Stimulated activated CD8-positive, alpha-beta memory T cell treated with anti-CD3 and anti-CD28 coated beads, Interleukin-15, amount 100 ng/mL, for 48 hours (primary cell): ENCODE results near the gene PRELP.
"Not testable (repeated sequence)": the region's sequence is repeated elsewhere in the genome, so short reads cannot be mapped to it uniquely, and the experiment has no call there.

ENCODE experiments used
- DNase-seq, 2 donors: peaks; one replicate each; pipeline ENCODE4 v3.0.0-alpha.2; 2020; ENCODE audit warnings: low read depth in 2 of 2

The PRELP gene

GRCh38 chr1:203453616-203454015, 22.0 kb upstream of the PRELP start:
- no peak for DNase-seq

- DNase-seq, result no peak
Observed at GRCh38 chr1:203454986-203455471, 20.6 kb upstream of the PRELP start.

- no peak for DNase-seq
Observed at GRCh38 chr1:203455706-203456105, 19.9 kb upstream of the PRELP start.

- DNase-seq, result no peak
Observed at GRCh38 chr1:203456577-203456976, 19.0 kb upstream of the PRELP start.

GRCh38 chr1:203458078-203458477, 17.5 kb upstream of the PRELP start:
- DNase-seq, result no peak

GRCh38 chr1:203459671-203460201, 15.9 kb upstream of the PRELP start:
- DNase-seq, result no peak

GRCh38 chr1:203461717-203462116, 13.9 kb upstream of the PRELP start:
- no peak for DNase-seq

GRCh38 chr1:203462143-203462542, 13.5 kb upstream of the PRELP start:
- DNase-seq, result no peak

GRCh38 chr1:203462878-203463277, 12.7 kb upstream of the PRELP start:
- no peak for DNase-seq

GRCh38 chr1:203463469-203464062, 12.0 kb upstream of the PRELP start:
- no peak for DNase-seq

GRCh38 chr1:203464226-203464625, 11.4 kb upstream of the PRELP start:
- DNase-seq, result no peak

GRCh38 chr1:203464743-203465142, 10.9 kb upstream of the PRELP start:
- no peak for DNase-seq

GRCh38 chr1:203465146-203465798, 10.3 kb upstream of the PRELP start:
- no peak for DNase-seq

GRCh38 chr1:203465948-203466347, 9.7 kb upstream of the PRELP start:
- DNase-seq, result no peak

GRCh38 chr1:203466906-203467549, 8.6 kb upstream of the PRELP start:
- not testable (repeated sequence) for DNase-seq

GRCh38 chr1:203467550-203467921, 8.1 kb upstream of the PRELP start:
- DNase-seq, result no peak

GRCh38 chr1:203468326-203468725, 7.3 kb upstream of the PRELP start:
- no peak for DNase-seq

GRCh38 chr1:203470240-203470639, 5.4 kb upstream of the PRELP start:
- no peak for DNase-seq

GRCh38 chr1:203471841-203472240, 3.8 kb upstream of the PRELP start:
- no peak for DNase-seq

GRCh38 chr1:203473281-203473680, 2.3 kb upstream of the PRELP start:
- no peak for DNase-seq

- no peak for DNase-seq
Observed at GRCh38 chr1:203473781-203474305, 1.8 kb upstream of the PRELP start.

- DNase-seq, result no peak
Observed at GRCh38 chr1:203476216-203476814, 709 bp downstream of the PRELP start.
